GM10248 (cell line): ENCODE data around the gene RARRES1.

ENCODE experiments used
- CTCF ChIA-PET: fragments of 300-600 bp; sonication (Branson Sonifier 250); formaldehyde crosslinking; extraction: SDS; loops from one replicate; lab custom pipeline; 2021; ENCODE audit warnings: antibody characterized with exemption; lab: Yijun Ruan, JAX
- POLR2A ChIA-PET: fragments of 350-650 bp; sonication (Branson Sonifier 250); formaldehyde crosslinking; extraction: SDS; loops from one replicate; lab custom pipeline; 2020; ENCODE audit warnings: antibody characterized with exemption; lab: Yijun Ruan, JAX
- DNase-seq: peaks from one replicate; pipeline ENCODE4 v3.0.0; 2012; ENCODE audit errors: extremely low spot score
- TF ChIP-seq, protein P1 (sequence below): IDR thresholded peaks from 2 replicates; pipeline ENCODE4 v1.5.1; 2012; ENCODE audit warnings: mild to moderate bottlenecking, low read depth; ENCODE audit errors: extremely low read depth, missing control alignments, control extremely low read depth

RARRES1 gene

DNA sequence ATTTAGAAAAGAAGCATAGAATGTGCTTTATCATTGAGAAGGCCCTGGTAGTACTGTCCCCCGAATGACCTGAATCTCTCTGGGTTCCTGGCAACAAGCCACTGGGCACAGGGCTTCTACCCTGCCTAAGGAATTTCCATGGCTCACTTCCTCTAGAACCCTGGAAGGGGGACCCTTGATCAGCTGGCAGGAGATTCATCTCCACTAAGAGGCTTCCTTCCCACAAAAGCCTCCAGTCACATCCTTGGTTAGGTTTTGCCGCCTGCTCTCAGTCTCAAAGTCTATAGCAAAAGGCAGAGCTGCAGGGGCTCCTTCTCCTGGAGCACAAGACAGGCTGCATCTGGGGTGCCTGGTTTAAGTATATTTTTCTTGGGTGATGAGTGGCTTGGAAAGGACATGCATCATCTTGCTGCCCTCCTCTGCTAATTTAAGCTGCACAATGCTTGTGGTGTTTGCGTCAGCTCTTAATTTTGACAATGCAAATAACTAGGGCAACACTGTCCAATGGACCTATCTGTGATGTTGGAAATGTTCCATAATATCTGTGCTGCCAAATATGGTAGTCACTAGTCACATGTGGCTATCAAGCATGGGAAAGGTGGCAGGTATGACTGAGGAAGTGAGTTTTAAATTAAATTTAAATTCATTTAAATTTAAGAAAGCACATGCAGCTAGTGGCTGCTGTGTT lies 33.4 kb upstream of the RARRES1 start:
- TF ChIP-seq, protein P1, sequence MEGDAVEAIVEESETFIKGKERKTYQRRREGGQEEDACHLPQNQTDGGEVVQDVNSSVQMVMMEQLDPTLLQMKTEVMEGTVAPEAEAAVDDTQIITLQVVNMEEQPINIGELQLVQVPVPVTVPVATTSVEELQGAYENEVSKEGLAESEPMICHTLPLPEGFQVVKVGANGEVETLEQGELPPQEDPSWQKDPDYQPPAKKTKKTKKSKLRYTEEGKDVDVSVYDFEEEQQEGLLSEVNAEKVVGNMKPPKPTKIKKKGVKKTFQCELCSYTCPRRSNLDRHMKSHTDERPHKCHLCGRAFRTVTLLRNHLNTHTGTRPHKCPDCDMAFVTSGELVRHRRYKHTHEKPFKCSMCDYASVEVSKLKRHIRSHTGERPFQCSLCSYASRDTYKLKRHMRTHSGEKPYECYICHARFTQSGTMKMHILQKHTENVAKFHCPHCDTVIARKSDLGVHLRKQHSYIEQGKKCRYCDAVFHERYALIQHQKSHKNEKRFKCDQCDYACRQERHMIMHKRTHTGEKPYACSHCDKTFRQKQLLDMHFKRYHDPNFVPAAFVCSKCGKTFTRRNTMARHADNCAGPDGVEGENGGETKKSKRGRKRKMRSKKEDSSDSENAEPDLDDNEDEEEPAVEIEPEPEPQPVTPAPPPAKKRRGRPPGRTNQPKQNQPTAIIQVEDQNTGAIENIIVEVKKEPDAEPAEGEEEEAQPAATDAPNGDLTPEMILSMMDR: no peak
- CTCF ChIA-PET: interaction anchor here (1.0 to 1.6 kb wide), 5 partner anchors 10 to 901 kb away, joined by 3 to 6 read pairs (median 4); no protein-coding TSS in a partner anchor
- POLR2A ChIA-PET: no interaction called here
- DNase-seq: no peak

DNA sequence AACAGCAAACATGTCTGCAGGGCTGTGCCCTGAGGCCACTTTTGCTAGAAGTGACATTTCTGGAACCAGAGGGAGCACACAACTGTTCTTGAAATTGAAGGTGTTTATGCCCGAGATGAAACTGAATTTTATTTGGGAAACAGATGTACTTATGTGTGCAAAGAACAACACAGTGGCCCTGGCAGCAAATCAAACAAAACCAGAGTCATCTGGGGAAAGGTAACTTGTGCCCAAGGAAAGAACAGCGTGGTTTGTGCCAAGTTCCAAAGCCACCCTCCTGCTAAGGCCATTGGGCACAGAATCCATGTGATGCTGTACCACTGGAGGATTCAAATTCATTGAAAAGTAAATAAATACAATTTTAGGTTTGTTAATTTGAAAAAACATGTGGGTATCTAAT lies 31.2 kb upstream of the RARRES1 start:
- TF ChIP-seq, protein P1: no peak
- CTCF ChIA-PET: interaction anchor here (0.5 to 1.2 kb wide), 2 partner anchors 9 to 11 kb away, joined by 3 to 4 read pairs; no protein-coding TSS in a partner anchor
- POLR2A ChIA-PET: no interaction called here
- DNase-seq: no peak

DNA sequence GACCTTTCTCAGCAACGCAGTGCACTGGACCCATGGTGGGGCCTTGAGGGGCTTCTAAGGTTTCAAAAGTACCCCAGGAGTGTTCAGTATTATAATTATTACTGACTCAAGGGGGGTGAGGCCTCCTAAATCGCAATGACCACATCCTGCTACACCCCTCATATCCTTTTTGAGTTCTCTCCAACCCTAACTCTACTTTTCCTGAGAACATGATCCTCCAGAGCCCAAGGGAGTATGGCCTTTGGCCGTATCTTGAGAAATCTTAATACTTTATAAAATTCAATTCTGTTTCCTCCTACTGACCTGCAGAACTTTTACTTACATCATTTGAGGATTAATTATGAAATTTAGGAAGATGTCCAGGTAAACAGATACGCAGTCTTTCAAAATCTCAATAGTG lies 30.4 kb upstream of the RARRES1 start:
- TF ChIP-seq, protein P1: no peak
- ChIA-PET POLR2A (no interaction called here), CTCF (interaction anchor here (0.7 to 1.3 kb wide), 2 partner anchors 27 to 29 kb away, joined by 3 to 4 read pairs; no protein-coding TSS in a partner anchor)
- no peak for DNase-seq

DNA sequence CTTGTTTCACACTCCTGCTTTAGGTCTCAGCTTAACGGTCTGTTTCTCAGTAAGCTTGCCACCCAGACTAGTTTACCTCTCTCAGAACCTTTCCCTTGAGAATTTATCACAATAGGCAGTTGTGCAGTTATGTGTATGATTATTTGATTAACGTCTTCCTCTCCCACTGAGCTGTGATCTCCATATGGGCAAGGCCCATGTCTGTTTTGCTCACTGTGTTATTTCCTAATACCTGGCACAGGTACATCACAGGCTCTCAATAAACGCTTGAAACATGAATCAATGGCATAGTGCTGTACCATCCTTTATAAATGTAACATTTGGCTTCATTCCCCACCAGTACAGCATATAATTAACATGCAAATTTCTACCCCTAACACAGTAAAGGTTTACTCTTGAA lies 29.1 kb upstream of the RARRES1 start:
- POLR2A ChIA-PET: no interaction called here
- CTCF ChIA-PET: interaction anchor here (0.7 to 1.3 kb wide), 5 partner anchors 9 to 102 kb away, joined by 3 to 5 read pairs (median 3); no protein-coding TSS in a partner anchor
- DNase-seq: no peak
- TF ChIP-seq, protein P1: no peak

DNA sequence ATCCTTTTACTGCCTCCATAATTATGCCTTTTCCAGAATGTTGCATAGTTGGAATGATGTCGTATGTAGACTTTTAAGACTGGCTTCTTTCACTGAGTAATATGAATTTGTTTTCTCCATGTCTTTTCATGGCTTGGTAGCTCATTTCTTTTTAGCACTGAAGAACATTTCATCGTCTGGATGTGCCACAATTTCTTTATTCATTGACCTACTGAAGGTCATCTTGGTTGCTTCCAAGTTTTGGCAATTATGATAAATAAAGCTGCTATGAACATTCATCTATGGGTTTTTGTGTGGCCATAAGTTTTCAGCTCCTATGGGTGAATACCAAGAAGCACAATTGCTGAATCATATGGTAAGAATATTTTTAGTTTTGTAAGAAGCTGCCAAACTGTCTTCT lies 23.2 kb upstream of the RARRES1 start:
- no peak for DNase-seq
- ChIA-PET POLR2A (no interaction called here), CTCF (interaction anchor here (0.6 to 2.8 kb wide), 7 partner anchors 10 to 96 kb away, joined by 3 to 7 read pairs (median 3); partner anchors contain the start of gene MFSD1)
- TF ChIP-seq, protein P1: no peak

DNA sequence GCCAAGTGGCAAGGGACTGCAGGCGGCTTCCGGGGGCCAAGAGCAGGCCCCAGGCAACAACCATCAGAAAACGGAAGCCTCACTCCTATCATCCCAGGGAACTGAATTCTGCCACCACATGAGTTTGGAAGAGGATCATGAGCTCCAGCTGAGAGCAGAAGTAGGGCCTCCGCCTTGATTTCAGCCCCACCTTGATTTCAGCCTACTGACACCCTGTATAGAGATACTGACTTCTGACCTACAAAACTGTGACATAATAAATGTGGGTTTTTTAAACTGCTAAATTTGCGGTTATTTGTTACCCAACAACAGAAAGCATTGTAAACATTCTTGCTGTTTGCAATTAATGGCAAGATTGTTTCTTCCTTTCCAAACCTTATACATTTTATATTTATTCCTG lies 21.6 kb upstream of the RARRES1 start:
- ChIA-PET POLR2A (no interaction called here), CTCF (interaction anchor here (2.6 to 2.8 kb wide), 2 partner anchors 8 to 11 kb away, joined by 7 read pairs; no protein-coding TSS in a partner anchor)
- TF ChIP-seq, protein P1: no peak
- DNase-seq: no peak
